K562 (cell line): ENCODE data around the gene NR2F2. TPM values are rescaled to one million over a fixed set of nuclear protein-coding genes. Genes with fewer than 3 reads are reported as not detected.
A peak's percentile ranks its signal among the peaks of the same experiment; 100 is the strongest.

Experiments used
- ATAC-seq: fragments of 200-7000 bp; cut with Tn5 transposase; 3 replicates; pipeline ENCODE4 v1.9.1; 2020; ENCODE audit warnings: moderate library complexity
- BruUV-seq: library from RNA; stranded (reverse); fragments of 400-500 nt; replicated peaks from 2 replicates; lab custom pipeline; 2021; lab: Mats Ljungman, UMichigan
- CTCF ChIA-PET: fragments of 300-600 bp; formaldehyde crosslinking; extraction: SDS; loops from one replicate; lab custom pipeline; 2021; ENCODE audit warnings: low intra/inter-chr PET ratio; lab: Yijun Ruan, JAX
- POLR2A ChIA-PET: fragments of 300-600, 350-650 bp; sonication (Branson Sonifier 250); formaldehyde crosslinking; extraction: SDS; loops from one replicate; lab custom pipeline; 2021; ENCODE audit warnings: antibody characterized with exemption, inconsistent platforms; lab: Yijun Ruan, JAX
- DNase-seq, 4 experiments: peaks; one replicate each; pipeline versions ENCODE4 v3.0.0 to v3.0.0-alpha.2; 2011 to 2018; ENCODE audit warnings: low spot score in 3 of 4, mixed read lengths in 3 of 4; ENCODE audit errors: extremely low read depth in 1 of 4
- FAIRE-seq: peaks from 2 replicates; lab custom pipeline; 2011; peaks lifted over from hg19 to GRCh38; lab: Jason Lieb, UNC
- H2AFZ ChIP-seq: 2 replicates; pipeline ENCODE4 v1.6.0; 2011; ENCODE audit warnings: low read depth, low read length, control low read depth, inconsistent platforms
- H3K27ac ChIP-seq: fragments of 200-600 bp; 3 replicates; pipeline ENCODE4 v1.8.0; 2011; ENCODE audit warnings: low read depth, mild to moderate bottlenecking, control low read depth, inconsistent platforms, low read length, moderate library complexity, mixed read lengths; ENCODE audit errors: extremely low read depth
- H3K27me3 ChIP-seq, 2 experiments: fragments of 300-600 bp in 1 of 2; 2 replicates in 1 of 2; 3 replicates in 1 of 2; pipeline versions ENCODE4 v1.6.0 to v1.8.0; 2011; ENCODE audit warnings: inconsistent platforms in 2 of 2, low read length in 2 of 2, mild to moderate bottlenecking in 1 of 2, mixed read lengths in 1 of 2, moderate library complexity in 1 of 2; ENCODE audit not compliant: control insufficient read depth in 2 of 2, insufficient read depth in 2 of 2
- H3K36me3 ChIP-seq: fragments of 300-600 bp; 3 replicates; pipeline ENCODE4 v1.8.0; 2011; ENCODE audit warnings: mild to moderate bottlenecking, low read length, inconsistent platforms; ENCODE audit not compliant: control insufficient read depth, insufficient read depth
- H3K4me1 ChIP-seq, 2 experiments: fragments of 200-600 bp in 1 of 2; replicated peaks in 1 of 2; 2 replicates in 1 of 2; 3 replicates in 1 of 2; pipeline versions ENCODE4 v1.5.1 to v1.8.0; 2011; ENCODE audit warnings: inconsistent platforms in 2 of 2, low read length in 2 of 2, mild to moderate bottlenecking in 1 of 2, mixed read lengths in 1 of 2, moderate library complexity in 1 of 2; ENCODE audit not compliant: control insufficient read depth in 2 of 2, insufficient read depth in 2 of 2
- H3K4me2 ChIP-seq: 2 replicates; pipeline ENCODE4 v1.6.1; 2011; ENCODE audit warnings: low read length, control low read depth, inconsistent platforms, mixed read lengths; ENCODE audit not compliant: insufficient read depth
- H3K4me3 ChIP-seq: fragments of 200-600 bp; sonication (generic), shearing (Covaris generic); 2 replicates; pipeline ENCODE4 v1.5.1; 2016; ENCODE audit warnings: control low read depth, inconsistent platforms
- H3K79me2 ChIP-seq: fragments of 200-600 bp; 3 replicates; pipeline ENCODE4 v1.8.0; 2011; ENCODE audit warnings: low read length, inconsistent platforms; ENCODE audit not compliant: control insufficient read depth, insufficient read depth
- H3K9ac ChIP-seq, 2 experiments: 2 replicates each; pipeline versions ENCODE4 v1.6.0 to v1.6.1; 2011; ENCODE audit warnings: low read depth in 2 of 2, low read length in 2 of 2, control low read depth in 1 of 2, inconsistent platforms in 1 of 2, mild to moderate bottlenecking in 1 of 2, mixed read lengths in 1 of 2; ENCODE audit not compliant: insufficient read depth in 1 of 2
- H3K9me1 ChIP-seq: one replicate; pipeline ENCODE4 v1.6.0; 2011; ENCODE audit warnings: inconsistent platforms, mild to moderate bottlenecking, low read length, moderate library complexity; ENCODE audit not compliant: control insufficient read depth, insufficient read depth
- H3K9me3 ChIP-seq: replicated peaks from 2 replicates; pipeline ENCODE4 v1.5.1; 2011; ENCODE audit warnings: low read depth, low read length, inconsistent platforms; ENCODE audit not compliant: control insufficient read depth, insufficient read depth
- H4K20me1 ChIP-seq: replicated peaks from 2 replicates; pipeline ENCODE4 v1.6.1; 2011; ENCODE audit warnings: low read length, inconsistent platforms, mixed read lengths; ENCODE audit not compliant: control insufficient read depth, insufficient read depth
- BRCA1 ChIP-seq, 2 experiments: fragments of 450-650 bp in 1 of 2; sonication (generic) in 1 of 2; formaldehyde crosslinking in 1 of 2; IDR thresholded peaks; 2 replicates each; pipeline versions ENCODE4 v1.5.0 to v1.6.1; 2017 to 2020; ENCODE audit warnings: mild to moderate bottlenecking in 1 of 2, missing genetic modification reagents in 1 of 2
- CSDE1 ChIP-seq, 2 experiments: fragments of 450-650 bp; IDR thresholded peaks; 2 replicates each; pipeline ENCODE4 v1.6.1; 2016; ENCODE audit warnings: mild to moderate bottlenecking in 1 of 2
- FOXJ3 ChIP-seq: sonication (generic); formaldehyde crosslinking; IDR thresholded peaks from 2 replicates; pipeline ENCODE4 v1.4.0; 2020; ENCODE audit warnings: mild to moderate bottlenecking, missing genetic modification reagents
- HNRNPL ChIP-seq: fragments of 200-400 bp; formaldehyde crosslinking; IDR thresholded peaks from 2 replicates; pipeline ENCODE4 v1.6.1; 2017; ENCODE audit warnings: low read depth, mild to moderate bottlenecking, low read length
- MAFF ChIP-seq: IDR thresholded peaks from 2 replicates; pipeline ENCODE4 v1.6.1; 2012; ENCODE audit warnings: low read length, improper control_type of control experiment
- PCBP2 ChIP-seq: fragments of 200-400 bp; formaldehyde crosslinking; IDR thresholded peaks from 2 replicates; pipeline ENCODE4 v1.6.1; 2018; ENCODE audit warnings: low read length, low read depth, mild to moderate bottlenecking, moderate library complexity; ENCODE audit not compliant: poor library complexity, severe bottlenecking
- SNRNP70 ChIP-seq: fragments of 200-400 bp; formaldehyde crosslinking; optimal IDR thresholded peaks from 2 replicates; pipeline ENCODE3; 2017; ENCODE audit warnings: low read depth, low read length
- STAT5B ChIP-seq: fragments of 250-450 bp; sonication (Bioruptor Pico); IDR thresholded peaks from 2 replicates; pipeline ENCODE4 v1.8.0; 2021; ENCODE audit warnings: mild to moderate bottlenecking, inconsistent platforms
- ZFP36 ChIP-seq: fragments of 150-350 bp; IDR thresholded peaks from 2 replicates; pipeline ENCODE4 v1.6.1; 2018; ENCODE audit warnings: low read length, low read depth; ENCODE audit not compliant: partially characterized antibody
- ZNF197 ChIP-seq: fragments of 200-800 bp; sonication (Bioruptor generic); IDR thresholded peaks from 2 replicates; pipeline ENCODE4 v1.6.1; 2016; ENCODE audit warnings: low read depth, missing genetic modification characterization, missing compliant biosample characterization
- ZNF232 ChIP-seq: sonication (generic); formaldehyde crosslinking; IDR thresholded peaks from 2 replicates; pipeline ENCODE4 v1.8.0; 2022; ENCODE audit warnings: mild to moderate bottlenecking, missing genetic modification reagents
- ZNF253 ChIP-seq: fragments of 250-450 bp; sonication (Bioruptor Pico); conservative IDR thresholded peaks from 2 replicates; pipeline ENCODE4 v1.6.1; 2021; ENCODE audit warnings: mild to moderate bottlenecking
- ZNF431 ChIP-seq: sonication (generic); formaldehyde crosslinking; IDR thresholded peaks from 2 replicates; pipeline ENCODE4 v1.8.0; 2022; ENCODE audit warnings: mild to moderate bottlenecking, missing genetic modification reagents
- WGBS: fragments of 100-300 bp; shearing (Covaris generic); methylation state at CpG from one replicate; pipeline ENCODE4 v1.1.6; 2016; ENCODE audit warnings: low coverage, mixed read lengths; ENCODE audit not compliant: insufficient coverage; ENCODE audit errors: missing lambda C conversion rate; 5-methylcytosine and 5-hydroxymethylcytosine counted together
- in situ Hi-C: fragments of 300-500 bp; cut with MboI; formaldehyde crosslinking; loops from 4 replicates; pipeline ENCODE4 v1.15.0; 2018; ENCODE audit warnings: inconsistent platforms, mixed read lengths
- intact Hi-C: fragments of 100-400 bp; cut with micrococcal nuclease; formaldehyde crosslinking; loops from 2 replicates; pipeline ENCODE4 v1.14.2; 2022
- polyA plus RNA-seq, 8 experiments: library from polyadenylated mRNA; depleted of rRNA in 4 of 8; stranded (reverse) in 5 of 8; unstranded in 3 of 8; fragments of >200 nt; fragmentation: Nextera tagmentation in 2 of 8; fragmentation: Illumina TruSeq in 1 of 8; extraction: Ambion mirVana in 2 of 8; extraction: Trizol in 1 of 8; gene quantifications; 2 replicates each; pipeline versions ENCODE4 v1.2.1 to v1.2.3, GENCODE V29; 2011 to 2014; ENCODE audit warnings: inconsistent platforms in 1 of 8, missing spikeins in 1 of 8
- total RNA-seq, 7 experiments: library from RNA; depleted of rRNA in 6 of 7; stranded (reverse); fragments of >200 nt in 6 of 7; fragmentation: Illumina TruSeq in 2 of 7; extraction: Trizol in 2 of 7; gene quantifications; 2 replicates each; pipeline versions ENCODE4 v1.2.1 to v1.2.3, GENCODE V29; 2011 to 2021; ENCODE audit warnings: low replicate concordance in 1 of 7
- TF ChIP-seq, protein P1 (sequence below): fragments of 250-450 bp; sonication (Bioruptor Pico); IDR thresholded peaks from 2 replicates; pipeline ENCODE4 v1.8.0; 2022; ENCODE audit warnings: inconsistent platforms, mild to moderate bottlenecking, moderate library complexity, borderline replicate concordance

The NR2F2 gene
- total and polyA plus RNA-seq, 9 of the 15 experiments (the other 6 are each of a cell fraction or from before 2014, with no cell fraction given) = 6.0 to 51.8 (median 11.1) TPM

DNA sequence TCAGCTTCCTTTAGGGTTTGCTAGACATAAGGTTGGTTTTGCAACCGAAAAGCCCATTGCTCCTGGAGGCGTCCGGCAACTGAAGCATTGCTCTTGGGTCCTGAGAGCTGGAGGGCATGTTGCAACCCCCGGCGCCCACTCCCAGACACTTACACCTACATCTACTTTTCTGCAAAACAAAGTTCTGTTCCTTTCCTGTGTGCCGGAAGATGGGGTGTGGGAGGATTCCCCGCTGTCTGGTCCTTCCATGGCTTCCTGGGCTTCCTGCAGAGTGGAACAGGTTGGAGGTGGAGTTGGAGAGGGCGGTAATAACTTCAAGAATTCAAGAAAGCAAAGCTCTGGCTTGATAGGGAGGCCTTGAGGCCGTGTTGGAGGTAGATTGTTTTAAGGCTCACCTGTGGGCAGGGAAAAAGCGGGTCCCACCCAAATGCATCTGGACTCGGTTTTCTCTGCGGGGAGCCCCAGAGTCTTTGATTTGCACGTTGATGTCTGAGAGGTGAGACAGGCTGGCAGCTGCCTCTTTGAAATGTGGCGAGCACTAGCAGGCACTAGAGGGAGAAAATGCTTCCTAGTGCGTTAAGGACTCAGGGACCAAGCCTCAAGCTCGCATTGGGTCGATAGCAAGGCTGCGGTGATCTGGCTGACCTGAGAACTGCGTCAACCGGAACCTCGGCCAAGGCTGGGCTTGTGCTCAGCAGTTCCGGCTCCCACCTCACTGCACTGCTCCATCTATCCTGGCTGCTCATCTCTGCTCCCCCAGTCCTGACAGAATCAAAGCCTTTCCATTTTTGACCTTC is 39.5 kb downstream of the NR2F2 start (continued):
- TF ChIP-seq ZFP36 (no peak), ZNF253 (no peak), BRCA1 (IDR thresholded peaks at IDR 0.05) (no peak), BRCA1 (CRISPR knock-in tag; IDR thresholded peaks at IDR 0.05) (no peak), PCBP2 (no peak), SNRNP70 (no peak), ZNF232 (CRISPR knock-in tag) (no peak)

DNA sequence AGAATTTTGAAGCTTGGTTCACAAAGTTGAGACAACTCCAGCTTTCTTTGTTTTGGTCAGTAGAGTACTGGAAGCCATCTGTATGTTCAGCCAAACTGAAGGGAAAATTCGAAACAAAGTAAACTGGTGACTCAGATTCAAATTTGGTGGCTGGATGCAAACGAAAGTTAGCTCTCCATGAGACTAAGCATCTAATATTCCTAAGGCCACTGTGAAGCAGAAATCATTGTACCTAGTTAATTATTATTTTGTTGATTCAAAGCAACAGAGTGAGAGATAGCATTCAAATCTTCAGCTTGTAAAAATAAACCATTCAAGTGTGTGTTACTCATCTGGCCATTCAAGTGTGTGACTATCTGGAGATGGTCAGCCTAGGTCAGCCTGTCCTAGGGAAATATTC is 42.1 kb downstream of the NR2F2 start:
- ChIA-PET CTCF (no interaction called here), POLR2A (interaction anchor here (0.6 kb wide), 1 partner anchor 50 kb away, joined by 3 read pairs; no protein-coding TSS in a partner anchor)
- no peaks in the 10 kb centered on the region for H3K9me1 ChIP-seq
- WGBS = 29% methylated on average over 2 of the region's 2 CpGs
- FAIRE-seq (peak; percentile 63), ATAC-seq (no peak), DNase-seq (no peak)
- no peak overlapping the region for H2AFZ ChIP-seq
- H3K4me1 ChIP-seq = peaks cover 0 to 4% of the 10 kb centered on the region in 2 experiments; a peak in 1 of 5 replicates
- H3K4me3 ChIP-seq = no peak overlapping the region
- H3K27me3 ChIP-seq = no peaks in the 10 kb centered on the region
- H3K9me3 ChIP-seq = no peaks in the 10 kb centered on the region
- BruUV-seq = no TSS peak
- no peaks in the 10 kb centered on the region for H3K36me3 ChIP-seq
- intact Hi-C loops = no loop called here
- no peaks in the 10 kb centered on the region for H3K79me2 ChIP-seq
- H3K9ac ChIP-seq = no peak overlapping the region
- no peaks in the 10 kb centered on the region for H4K20me1 ChIP-seq
- TF ChIP-seq MAFF (no peak), STAT5B (CRISPR knock-in tag) (no peak), ZNF431 (CRISPR knock-in tag) (no peak), FOXJ3 (CRISPR knock-in tag) (no peak), ZNF197 (CRISPR knock-in tag) (no peak), HNRNPL (no peak), CSDE1 (IDR thresholded peaks at IDR 0.05) (no peak)
- TF ChIP-seq, protein P1, sequence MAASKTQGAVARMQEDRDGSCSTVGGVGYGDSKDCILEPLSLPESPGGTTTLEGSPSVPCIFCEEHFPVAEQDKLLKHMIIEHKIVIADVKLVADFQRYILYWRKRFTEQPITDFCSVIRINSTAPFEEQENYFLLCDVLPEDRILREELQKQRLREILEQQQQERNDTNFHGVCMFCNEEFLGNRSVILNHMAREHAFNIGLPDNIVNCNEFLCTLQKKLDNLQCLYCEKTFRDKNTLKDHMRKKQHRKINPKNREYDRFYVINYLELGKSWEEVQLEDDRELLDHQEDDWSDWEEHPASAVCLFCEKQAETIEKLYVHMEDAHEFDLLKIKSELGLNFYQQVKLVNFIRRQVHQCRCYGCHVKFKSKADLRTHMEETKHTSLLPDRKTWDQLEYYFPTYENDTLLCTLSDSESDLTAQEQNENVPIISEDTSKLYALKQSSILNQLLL (CRISPR knock-in tag) = no peak
- in situ Hi-C loops = no loop called here
- H3K4me2 ChIP-seq = no peak overlapping the region
- H3K27ac ChIP-seq = no peak overlapping the region
